Immature natural killer cell (primary cell): ENCODE results near the gene ISLR2. TPM values are rescaled to one million over a fixed set of nuclear protein-coding genes. Genes with fewer than 3 reads are reported as not detected.

Source experiments
- DNase-seq, 3 donors: peaks; one replicate each; pipeline ENCODE4 v3.0.0; 2022; ENCODE audit warnings: mixed read lengths in 1 of 3
- H3K27ac Mint-ChIP-seq, 6 donors: one replicate each; pipeline ENCODE4 v1.8.0; 2020; ENCODE audit warnings: mixed read lengths in 6 of 6, mild to moderate bottlenecking in 5 of 6, inconsistent platforms in 4 of 6, moderate library complexity in 3 of 6
- H3K27me3 Mint-ChIP-seq, 3 donors: one replicate each; pipeline ENCODE4 v1.8.0; 2020 to 2021; ENCODE audit warnings: low read depth in 3 of 3, mild to moderate bottlenecking in 3 of 3, mixed read lengths in 3 of 3, moderate library complexity in 3 of 3, inconsistent platforms in 1 of 3
- H3K36me3 Mint-ChIP-seq, 3 donors: one replicate each; pipeline ENCODE4 v1.8.0; 2020; ENCODE audit warnings: mixed read lengths in 3 of 3, inconsistent platforms in 2 of 3, mild to moderate bottlenecking in 2 of 3
- H3K4me1 Mint-ChIP-seq, 2 donors: one replicate each; pipeline ENCODE4 v1.8.0; 2020; ENCODE audit warnings: inconsistent platforms in 2 of 2, mild to moderate bottlenecking in 2 of 2, mixed read lengths in 2 of 2, moderate library complexity in 1 of 2
- H3K4me3 Mint-ChIP-seq, 5 donors: one replicate each; pipeline ENCODE4 v1.8.0; 2020; ENCODE audit warnings: mild to moderate bottlenecking in 5 of 5, mixed read lengths in 5 of 5, inconsistent platforms in 3 of 5, moderate library complexity in 3 of 5
- H3K9me3 Mint-ChIP-seq, 6 donors: one replicate each; pipeline ENCODE4 v1.8.0; 2020; ENCODE audit warnings: mild to moderate bottlenecking in 6 of 6, mixed read lengths in 6 of 6, inconsistent platforms in 4 of 6, moderate library complexity in 3 of 6
- polyA plus RNA-seq, 3 donors: library from polyadenylated mRNA; unstranded; fragments of 300-500 nt; fragmentation: Illumina TruSeq; gene quantifications; one replicate each; pipeline ENCODE4 v1.2.3, GENCODE V29; 2021

Gene ISLR2
- polyA plus RNA-seq, 3 donors from 2014 or later, result not detected

GRCh38 chr15:74133694-74134386 lies 3.5 kb downstream of the ISLR2 start:
- Mint-ChIP-seq H3K4me3 (no peak overlapping the region), H3K27me3 (peaks cover 28 to 44% (median 36%) of the 10 kb centered on the region in 3 donors), H3K4me1 (peaks cover 10 to 11% of the 10 kb centered on the region in 2 donors), H3K9me3 (peaks cover 0 to 3% (median 0%) of the 10 kb centered on the region in 6 donors), H3K27ac (no peak overlapping the region), H3K36me3 (no peaks in the 10 kb centered on the region)
- DNase-seq, result no peak

GRCh38 chr15:74134387-74135027 lies 4.1 kb downstream of the ISLR2 start:
- peaks cover 10 to 11% of the 10 kb centered on the region in 2 donors for H3K4me1 Mint-ChIP-seq

GRCh38 chr15:74135041-74135565 lies 4.7 kb downstream of the ISLR2 start:
- Mint-ChIP-seq H3K9me3 (peaks cover 0 to 3% (median 0%) of the 10 kb centered on the region in 6 donors), H3K27ac (no peak overlapping the region), H3K27me3 (peaks cover 24 to 48% (median 34%) of the 10 kb centered on the region in 3 donors), H3K4me1 (peaks cover 9 to 10% of the 10 kb centered on the region in 2 donors), H3K36me3 (no peaks in the 10 kb centered on the region), H3K4me3 (peak overlapping the region in 3 of 5 donors; percentile 16 to 64 (median 59))
- no peak for DNase-seq

More at GRCh38 chr15:74134387-74135027, 4.1 kb downstream of the ISLR2 start:
- Mint-ChIP-seq H3K27ac (no peak overlapping the region), H3K36me3 (no peaks in the 10 kb centered on the region), H3K9me3 (peaks cover 0 to 3% (median 0%) of the 10 kb centered on the region in 6 donors), H3K27me3 (peaks cover 25 to 45% (median 32%) of the 10 kb centered on the region in 3 donors), H3K4me3 (peak overlapping the region in 3 of 5 donors; percentile 16 to 64 (median 33))
- no peak for DNase-seq

- Mint-ChIP-seq H3K4me3 (peak overlapping the region in 4 of 5 donors; percentile 59 to 75 (median 68)), H3K4me1 (peaks cover 9 to 10% of the 10 kb centered on the region in 2 donors), H3K27me3 (peaks cover 20 to 41% (median 30%) of the 10 kb centered on the region in 3 donors), H3K36me3 (no peaks in the 10 kb centered on the region), H3K9me3 (no peaks in the 10 kb centered on the region), H3K27ac (no peak overlapping the region)
- no peak for DNase-seq
Observed at GRCh38 chr15:74136540-74136813, 6.1 kb downstream of the ISLR2 start.

GRCh38 chr15:74136814-74137536 lies 6.6 kb downstream of the ISLR2 start:
- Mint-ChIP-seq H3K4me1 (peaks cover 9 to 10% of the 10 kb centered on the region in 2 donors), H3K36me3 (no peaks in the 10 kb centered on the region), H3K9me3 (no peaks in the 10 kb centered on the region), H3K27ac (no peak overlapping the region), H3K27me3 (peaks cover 20 to 41% (median 29%) of the 10 kb centered on the region in 3 donors), H3K4me3 (peak overlapping the region; percentile 1 to 75 (median 64))
- DNase-seq, result no peak

GRCh38 chr15:74137537-74137894 lies 7.1 kb downstream of the ISLR2 start:
- Mint-ChIP-seq H3K27me3 (peaks cover 16 to 40% (median 24%) of the 10 kb centered on the region in 3 donors), H3K9me3 (no peaks in the 10 kb centered on the region), H3K4me3 (peak overlapping the region in 2 of 5 donors; percentile 12 to 75), H3K27ac (no peak overlapping the region), H3K4me1 (peaks cover 9 to 10% of the 10 kb centered on the region in 2 donors), H3K36me3 (no peaks in the 10 kb centered on the region)
- DNase-seq, result no peak

GRCh38 chr15:74138642-74139041 lies 8.3 kb downstream of the ISLR2 start:
- Mint-ChIP-seq H3K4me1 (peaks cover 9 to 10% of the 10 kb centered on the region in 2 donors), H3K36me3 (no peaks in the 10 kb centered on the region), H3K27ac (no peak overlapping the region), H3K4me3 (no peak overlapping the region), H3K27me3 (peaks cover 16 to 34% (median 20%) of the 10 kb centered on the region in 3 donors), H3K9me3 (no peaks in the 10 kb centered on the region)
- no peak for DNase-seq

- no peak overlapping the region for H3K4me3 Mint-ChIP-seq
- no peaks in the 10 kb centered on the region for H3K36me3 Mint-ChIP-seq
- peaks cover 4 to 27% (median 22%) of the 10 kb centered on the region in 3 donors for H3K27me3 Mint-ChIP-seq
- no peak overlapping the region for H3K27ac Mint-ChIP-seq
- peaks cover 5 to 7% of the 10 kb centered on the region in 2 donors for H3K4me1 Mint-ChIP-seq
- peaks cover 0 to 5% (median 0%) of the 10 kb centered on the region in 6 donors for H3K9me3 Mint-ChIP-seq
- no peak for DNase-seq
Observed at GRCh38 chr15:74141591-74141990, 11.2 kb downstream of the ISLR2 start.

- Mint-ChIP-seq H3K27me3 (peaks cover 4 to 26% (median 14%) of the 10 kb centered on the region in 3 donors), H3K27ac (no peak overlapping the region)
Observed at GRCh38 chr15:74144153-74144775, 13.9 kb downstream of the ISLR2 start.

GRCh38 chr15:74146277-74146800 lies 16.0 kb downstream of the ISLR2 start:
- Mint-ChIP-seq H3K27me3 (peaks cover 10 to 23% (median 12%) of the 10 kb centered on the region in 3 donors), H3K9me3 (peaks cover 0 to 9% (median 0%) of the 10 kb centered on the region in 6 donors), H3K4me1 (no peaks in the 10 kb centered on the region), H3K27ac (no peak overlapping the region), H3K4me3 (no peak overlapping the region), H3K36me3 (no peaks in the 10 kb centered on the region)
- no peak for DNase-seq

More at GRCh38 chr15:74144153-74144775, 13.9 kb downstream of the ISLR2 start:
- Mint-ChIP-seq H3K4me3 (no peak overlapping the region), H3K9me3 (peaks cover 0 to 9% (median 0%) of the 10 kb centered on the region in 6 donors), H3K4me1 (no peaks in the 10 kb centered on the region), H3K36me3 (no peaks in the 10 kb centered on the region)
- DNase-seq, result no peak

- Mint-ChIP-seq H3K4me3 (no peak overlapping the region), H3K36me3 (no peaks in the 10 kb centered on the region), H3K27ac (no peak overlapping the region), H3K9me3 (peaks cover 0 to 9% (median 0%) of the 10 kb centered on the region in 6 donors), H3K27me3 (peaks cover 10 to 19% (median 13%) of the 10 kb centered on the region in 3 donors), H3K4me1 (no peaks in the 10 kb centered on the region)
- DNase-seq, result no peak
Observed at GRCh38 chr15:74147051-74147450, 16.7 kb downstream of the ISLR2 start.

- peaks cover 1 to 12% (median 5%) of the 10 kb centered on the region in 3 donors for H3K27me3 Mint-ChIP-seq
- no peaks in the 10 kb centered on the region for H3K4me1 Mint-ChIP-seq
- no peak overlapping the region for H3K27ac Mint-ChIP-seq
- H3K4me3 Mint-ChIP-seq, result no peak overlapping the region
- H3K36me3 Mint-ChIP-seq, result no peaks in the 10 kb centered on the region
- no peak for DNase-seq
- H3K9me3 Mint-ChIP-seq, result no peaks in the 10 kb centered on the region
Observed at GRCh38 chr15:74155766-74156417, 25.5 kb downstream of the ISLR2 start.
